Tibial nerve (tissue), 3 donors: ENCODE results near the gene SLC24A3.

Source experiments
- POLR2A ChIP-seq, 2 donors: fragments of 450-650 bp; IDR thresholded peaks; one replicate each; pipeline ENCODE4 v1.6.1; 2017; ENCODE audit warnings: antibody characterized with exemption in 2 of 2, mild to moderate bottlenecking in 2 of 2, moderate library complexity in 2 of 2
- TF ChIP-seq, protein P1 (sequence below), 5 experiments: fragments of 200-600 bp in 3 of 5; fragments of 450-650 bp in 2 of 5; sonication (generic) in 3 of 5; IDR thresholded peaks; one replicate each; pipeline ENCODE4 v1.5.1; 2016 to 2019; ENCODE audit warnings: antibody characterized with exemption in 5 of 5, mild to moderate bottlenecking in 3 of 5, moderate library complexity in 2 of 5

DNA sequence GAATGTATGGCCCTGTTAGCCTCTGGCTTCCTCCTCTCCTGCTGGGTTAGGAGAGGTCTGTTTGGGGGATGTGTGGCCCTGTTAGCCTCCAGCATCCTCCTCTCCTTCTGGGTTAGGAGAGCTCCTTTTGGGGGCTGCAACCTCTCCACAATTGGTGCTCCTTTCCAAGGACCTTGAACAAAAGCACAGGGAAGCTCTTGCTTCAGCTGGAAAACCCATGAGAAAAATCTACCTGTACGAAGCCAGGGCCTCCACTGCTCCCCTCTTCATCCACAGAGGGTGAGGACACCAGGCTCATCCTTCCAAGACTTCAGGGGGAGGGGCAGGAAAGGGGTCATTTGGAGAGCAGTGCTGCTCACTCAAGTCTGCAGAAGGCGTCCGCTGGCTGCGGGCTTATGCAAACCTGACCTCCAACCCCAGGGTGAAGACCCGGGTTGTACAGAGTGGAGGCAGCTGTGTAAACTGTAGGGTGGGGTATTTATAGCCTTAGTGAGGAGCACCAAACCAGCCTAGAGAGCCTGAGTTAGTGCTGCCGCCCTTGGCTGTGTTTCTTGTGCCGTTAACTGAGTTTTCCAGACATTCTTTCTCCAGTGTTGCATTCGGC is 62.1 kb downstream of the SLC24A3 start:
- TF ChIP-seq, protein P1, sequence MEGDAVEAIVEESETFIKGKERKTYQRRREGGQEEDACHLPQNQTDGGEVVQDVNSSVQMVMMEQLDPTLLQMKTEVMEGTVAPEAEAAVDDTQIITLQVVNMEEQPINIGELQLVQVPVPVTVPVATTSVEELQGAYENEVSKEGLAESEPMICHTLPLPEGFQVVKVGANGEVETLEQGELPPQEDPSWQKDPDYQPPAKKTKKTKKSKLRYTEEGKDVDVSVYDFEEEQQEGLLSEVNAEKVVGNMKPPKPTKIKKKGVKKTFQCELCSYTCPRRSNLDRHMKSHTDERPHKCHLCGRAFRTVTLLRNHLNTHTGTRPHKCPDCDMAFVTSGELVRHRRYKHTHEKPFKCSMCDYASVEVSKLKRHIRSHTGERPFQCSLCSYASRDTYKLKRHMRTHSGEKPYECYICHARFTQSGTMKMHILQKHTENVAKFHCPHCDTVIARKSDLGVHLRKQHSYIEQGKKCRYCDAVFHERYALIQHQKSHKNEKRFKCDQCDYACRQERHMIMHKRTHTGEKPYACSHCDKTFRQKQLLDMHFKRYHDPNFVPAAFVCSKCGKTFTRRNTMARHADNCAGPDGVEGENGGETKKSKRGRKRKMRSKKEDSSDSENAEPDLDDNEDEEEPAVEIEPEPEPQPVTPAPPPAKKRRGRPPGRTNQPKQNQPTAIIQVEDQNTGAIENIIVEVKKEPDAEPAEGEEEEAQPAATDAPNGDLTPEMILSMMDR (IDR thresholded peaks at IDR 0.05): no peak
- no peak for TF ChIP-seq POLR2A (IDR thresholded peaks at IDR 0.05)
